Neural cell (in vitro differentiated cells): Measurements from ENCODE around the gene TSPAN1. TPM values are rescaled to one million over a fixed set of nuclear protein-coding genes. Genes with fewer than 3 reads are reported as not detected.
"Not testable (repeated sequence)": the region's sequence is repeated elsewhere in the genome, so short reads cannot be mapped to it uniquely, and the experiment has no call there.

Source experiments
- H2AFZ ChIP-seq: fragments of 200-600, 300-800 bp; sonication (generic), shearing (Covaris generic); 2 replicates; pipeline ENCODE4 v1.6.0; 2014; ENCODE audit warnings: low read depth, mild to moderate bottlenecking, antibody characterized with exemption, low read length, moderate library complexity
- H3F3A ChIP-seq: fragments of 200-600 bp; shearing (Covaris generic); 2 replicates; pipeline ENCODE4 v1.6.1; 2016; ENCODE audit warnings: mild to moderate bottlenecking, moderate library complexity, mixed read lengths, antibody characterized with exemption, low read length; ENCODE audit not compliant: insufficient read depth, poor library complexity, severe bottlenecking
- H3K27ac ChIP-seq: fragments of 200-600, 300-800 bp; sonication (generic), shearing (Covaris generic); 2 replicates; pipeline ENCODE4 v1.5.1; 2014; ENCODE audit warnings: mild to moderate bottlenecking, low read length, moderate library complexity
- H3K27me3 ChIP-seq: fragments of 300-800, 200-600 bp; sonication (generic), shearing (Covaris generic); 2 replicates; pipeline ENCODE4 v1.6.0; 2014; ENCODE audit warnings: mild to moderate bottlenecking, low read depth, low read length, moderate library complexity; ENCODE audit not compliant: insufficient read depth
- H3K36me3 ChIP-seq: fragments of 300-800, 200-600 bp; sonication (generic), shearing (Covaris generic); 2 replicates; pipeline ENCODE4 v1.5.1; 2014; ENCODE audit warnings: mild to moderate bottlenecking, antibody characterized with exemption, low read length, moderate library complexity; ENCODE audit not compliant: insufficient read depth
- H3K4me2 ChIP-seq: fragments of 300-800, 200-600 bp; sonication (generic), shearing (Covaris generic); 2 replicates; pipeline ENCODE4 v1.6.0; 2014; ENCODE audit warnings: mild to moderate bottlenecking, low read length
- H3K4me3 ChIP-seq: fragments of 300-800, 200-600 bp; sonication (generic), shearing (Covaris generic); 2 replicates; pipeline ENCODE4 v1.5.1; 2014; ENCODE audit warnings: mild to moderate bottlenecking, low read length, moderate library complexity
- H3K79me2 ChIP-seq: fragments of 200-600 bp; shearing (Covaris generic); replicated peaks from 2 replicates; pipeline ENCODE4 v1.6.0; 2014; ENCODE audit warnings: mild to moderate bottlenecking, low read length, moderate library complexity; ENCODE audit not compliant: insufficient read depth
- H3K9ac ChIP-seq: fragments of 300-800, 200-600 bp; sonication (generic), shearing (Covaris generic); 2 replicates; pipeline ENCODE4 v1.6.1; 2016; ENCODE audit warnings: mild to moderate bottlenecking, low read length, mixed read lengths
- H3K9me2 ChIP-seq: fragments of 200-600 bp; shearing (Covaris generic); 2 replicates; pipeline ENCODE4 v1.6.1; 2016; ENCODE audit warnings: mild to moderate bottlenecking, low read length, mixed read lengths; ENCODE audit not compliant: insufficient read depth
- H3K9me3 ChIP-seq: fragments of 200-600, 300-800 bp; sonication (generic), shearing (Covaris generic); 2 replicates; pipeline ENCODE4 v1.6.1; 2016; ENCODE audit warnings: mild to moderate bottlenecking, mixed run types, low read length, moderate library complexity, mixed read lengths
- H4K20me1 ChIP-seq: fragments of 200-600 bp; shearing (Covaris generic); 2 replicates; pipeline ENCODE4 v1.6.1; 2016; ENCODE audit warnings: mild to moderate bottlenecking, mixed run types; ENCODE audit not compliant: insufficient read depth
- EP300 ChIP-seq: fragments of 450-650 bp; conservative IDR thresholded peaks from 2 replicates; pipeline ENCODE4 v1.6.1; 2014; ENCODE audit warnings: antibody characterized with exemption, mild to moderate bottlenecking, moderate library complexity; ENCODE audit not compliant: poor library complexity, severe bottlenecking
- MXI1 ChIP-seq: fragments of 450-650 bp; conservative IDR thresholded peaks from 2 replicates; pipeline ENCODE4 v1.6.1; 2014; ENCODE audit warnings: antibody characterized with exemption, mild to moderate bottlenecking; ENCODE audit not compliant: poor library complexity, severe bottlenecking
- RAD21 ChIP-seq: fragments of 450-650 bp; conservative IDR thresholded peaks from 2 replicates; pipeline ENCODE4 v1.6.1; 2014; ENCODE audit warnings: antibody characterized with exemption, mild to moderate bottlenecking, moderate library complexity
- SMC3 ChIP-seq: fragments of 450-650 bp; conservative IDR thresholded peaks from 2 replicates; pipeline ENCODE4 v1.6.1; 2014; ENCODE audit warnings: antibody characterized with exemption, mild to moderate bottlenecking, moderate library complexity; ENCODE audit not compliant: poor library complexity
- TAF1 ChIP-seq: IDR thresholded peaks from 2 replicates; pipeline ENCODE4 v1.6.1; 2012; ENCODE audit warnings: low read depth
- polyA plus RNA-seq: library from polyadenylated mRNA; depleted of rRNA; stranded (reverse); fragments of >200 nt; gene quantifications from 2 replicates; pipeline ENCODE4 v1.2.3, GENCODE V29; 2014
- TF ChIP-seq, protein P1 (sequence below): fragments of 450-650 bp; IDR thresholded peaks from 2 replicates; pipeline ENCODE4 v1.5.1; 2014; ENCODE audit warnings: antibody characterized with exemption, mild to moderate bottlenecking, moderate library complexity; ENCODE audit not compliant: poor library complexity, severe bottlenecking
- TF ChIP-seq, protein P2 (sequence below): IDR thresholded peaks from 2 replicates; pipeline ENCODE4 v1.6.1; 2012; ENCODE audit warnings: borderline replicate concordance

Gene TSPAN1
- polyA plus RNA-seq, 1 donor from 2014 or later, result 0.62 TPM

DNA sequence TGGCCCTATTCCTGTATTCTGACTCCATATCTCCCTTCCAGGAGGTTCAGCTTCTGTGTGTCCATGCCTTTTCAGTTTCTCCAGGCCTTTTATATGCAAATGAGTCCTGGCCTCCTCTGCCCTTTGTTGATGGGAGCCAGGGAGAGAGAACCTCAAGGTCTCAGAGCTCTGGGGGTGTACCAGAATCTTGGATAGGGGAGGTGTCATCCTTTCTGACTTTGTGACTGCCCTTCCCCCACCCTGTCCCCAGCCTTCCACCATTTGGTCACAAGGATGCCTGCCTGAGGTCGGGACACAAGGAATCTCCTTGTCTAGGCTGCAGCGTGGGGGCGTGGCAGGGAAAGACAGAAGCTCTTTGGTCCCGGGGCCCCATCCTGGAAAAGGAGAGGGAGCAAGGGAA, 46.9 kb downstream of the TSPAN1 start:
- no peaks in the 10 kb centered on the region for H4K20me1 ChIP-seq
- no peaks in the 10 kb centered on the region for H3K9me2 ChIP-seq
- TF ChIP-seq MXI1, result no peak
- TF ChIP-seq, protein P1, sequence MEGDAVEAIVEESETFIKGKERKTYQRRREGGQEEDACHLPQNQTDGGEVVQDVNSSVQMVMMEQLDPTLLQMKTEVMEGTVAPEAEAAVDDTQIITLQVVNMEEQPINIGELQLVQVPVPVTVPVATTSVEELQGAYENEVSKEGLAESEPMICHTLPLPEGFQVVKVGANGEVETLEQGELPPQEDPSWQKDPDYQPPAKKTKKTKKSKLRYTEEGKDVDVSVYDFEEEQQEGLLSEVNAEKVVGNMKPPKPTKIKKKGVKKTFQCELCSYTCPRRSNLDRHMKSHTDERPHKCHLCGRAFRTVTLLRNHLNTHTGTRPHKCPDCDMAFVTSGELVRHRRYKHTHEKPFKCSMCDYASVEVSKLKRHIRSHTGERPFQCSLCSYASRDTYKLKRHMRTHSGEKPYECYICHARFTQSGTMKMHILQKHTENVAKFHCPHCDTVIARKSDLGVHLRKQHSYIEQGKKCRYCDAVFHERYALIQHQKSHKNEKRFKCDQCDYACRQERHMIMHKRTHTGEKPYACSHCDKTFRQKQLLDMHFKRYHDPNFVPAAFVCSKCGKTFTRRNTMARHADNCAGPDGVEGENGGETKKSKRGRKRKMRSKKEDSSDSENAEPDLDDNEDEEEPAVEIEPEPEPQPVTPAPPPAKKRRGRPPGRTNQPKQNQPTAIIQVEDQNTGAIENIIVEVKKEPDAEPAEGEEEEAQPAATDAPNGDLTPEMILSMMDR, result no peak
- no peak for TF ChIP-seq RAD21
- no peak for TF ChIP-seq TAF1
- no peak for TF ChIP-seq EP300
- no peak overlapping the region for H3K4me2 ChIP-seq
- H3K9ac ChIP-seq, result no peak overlapping the region
- H3K27ac ChIP-seq, result no peak overlapping the region
- H3K4me3 ChIP-seq, result no peak overlapping the region
- H2AFZ ChIP-seq, result no peak overlapping the region
- no peaks in the 10 kb centered on the region for H3K36me3 ChIP-seq
- H3F3A ChIP-seq, result no peaks in the 10 kb centered on the region
- no peaks in the 10 kb centered on the region for H3K27me3 ChIP-seq
- H3K79me2 ChIP-seq, result no peaks in the 10 kb centered on the region
- no peaks in the 10 kb centered on the region for H3K9me3 ChIP-seq

- H3K79me2 ChIP-seq, H3K27ac ChIP-seq, H3K9me3 ChIP-seq, H3K9me2 ChIP-seq, H3K9ac ChIP-seq, H3K4me3 ChIP-seq, H2AFZ ChIP-seq, H3K4me2 ChIP-seq, H4K20me1 ChIP-seq, H3F3A ChIP-seq, H3K27me3 ChIP-seq, H3K36me3 ChIP-seq: not testable (repeated sequence)
These were observed 48.2 kb downstream of the TSPAN1 start for GRCh38 chr1:46223055-46223454.

GRCh38 chr1:46223472-46223943, 48.6 kb downstream of the TSPAN1 start:
- Histone ChIP-seq H3K27ac (no peak overlapping the region), H3K9ac (no peak overlapping the region), H3K36me3 (no peaks in the 10 kb centered on the region), H3K9me2 (no peaks in the 10 kb centered on the region), H2AFZ (no peak overlapping the region), H4K20me1 (no peaks in the 10 kb centered on the region), H3K27me3 (no peaks in the 10 kb centered on the region), H3K4me3 (no peak overlapping the region), H3K9me3 (no peaks in the 10 kb centered on the region), H3F3A (no peaks in the 10 kb centered on the region), H3K79me2 (no peaks in the 10 kb centered on the region), H3K4me2 (no peak overlapping the region)
- TF ChIP-seq, protein P2, sequence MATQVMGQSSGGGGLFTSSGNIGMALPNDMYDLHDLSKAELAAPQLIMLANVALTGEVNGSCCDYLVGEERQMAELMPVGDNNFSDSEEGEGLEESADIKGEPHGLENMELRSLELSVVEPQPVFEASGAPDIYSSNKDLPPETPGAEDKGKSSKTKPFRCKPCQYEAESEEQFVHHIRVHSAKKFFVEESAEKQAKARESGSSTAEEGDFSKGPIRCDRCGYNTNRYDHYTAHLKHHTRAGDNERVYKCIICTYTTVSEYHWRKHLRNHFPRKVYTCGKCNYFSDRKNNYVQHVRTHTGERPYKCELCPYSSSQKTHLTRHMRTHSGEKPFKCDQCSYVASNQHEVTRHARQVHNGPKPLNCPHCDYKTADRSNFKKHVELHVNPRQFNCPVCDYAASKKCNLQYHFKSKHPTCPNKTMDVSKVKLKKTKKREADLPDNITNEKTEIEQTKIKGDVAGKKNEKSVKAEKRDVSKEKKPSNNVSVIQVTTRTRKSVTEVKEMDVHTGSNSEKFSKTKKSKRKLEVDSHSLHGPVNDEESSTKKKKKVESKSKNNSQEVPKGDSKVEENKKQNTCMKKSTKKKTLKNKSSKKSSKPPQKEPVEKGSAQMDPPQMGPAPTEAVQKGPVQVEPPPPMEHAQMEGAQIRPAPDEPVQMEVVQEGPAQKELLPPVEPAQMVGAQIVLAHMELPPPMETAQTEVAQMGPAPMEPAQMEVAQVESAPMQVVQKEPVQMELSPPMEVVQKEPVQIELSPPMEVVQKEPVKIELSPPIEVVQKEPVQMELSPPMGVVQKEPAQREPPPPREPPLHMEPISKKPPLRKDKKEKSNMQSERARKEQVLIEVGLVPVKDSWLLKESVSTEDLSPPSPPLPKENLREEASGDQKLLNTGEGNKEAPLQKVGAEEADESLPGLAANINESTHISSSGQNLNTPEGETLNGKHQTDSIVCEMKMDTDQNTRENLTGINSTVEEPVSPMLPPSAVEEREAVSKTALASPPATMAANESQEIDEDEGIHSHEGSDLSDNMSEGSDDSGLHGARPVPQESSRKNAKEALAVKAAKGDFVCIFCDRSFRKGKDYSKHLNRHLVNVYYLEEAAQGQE, result no peak
- TF ChIP-seq RAD21, result peak; percentile 84
- peak; percentile 83 for TF ChIP-seq SMC3
- TF ChIP-seq, protein P1, result peak; percentile 92
